ENCODE results near the gene HGFAC.

GRCh38 chr4:3494462-3494871 is 52.7 kb downstream of the HGFAC start:
- TF ChIP-seq CTCF (conservative IDR thresholded peaks at IDR 0.05) (no peak), EZH2 (IDR thresholded peaks at IDR 0.05; ENCODE audit: low read depth) (no peak)

All from PC-9 (cell line).